Hematopoietic multipotent progenitor cell treated with erythropoietin and hydrocortisone succinate and interleukin-3 and kit ligand, for 17 days (in vitro differentiated cells): ENCODE data around the gene MRPL44.
"Not testable (repeated sequence)": the region's sequence is repeated elsewhere in the genome, so short reads cannot be mapped to it uniquely, and the experiment has no call there.

ENCODE experiments used
- DNase-seq: peaks from one replicate; pipeline ENCODE4 v3.0.0-alpha.2; 2015; ENCODE audit warnings: low spot score

Gene MRPL44

DNA sequence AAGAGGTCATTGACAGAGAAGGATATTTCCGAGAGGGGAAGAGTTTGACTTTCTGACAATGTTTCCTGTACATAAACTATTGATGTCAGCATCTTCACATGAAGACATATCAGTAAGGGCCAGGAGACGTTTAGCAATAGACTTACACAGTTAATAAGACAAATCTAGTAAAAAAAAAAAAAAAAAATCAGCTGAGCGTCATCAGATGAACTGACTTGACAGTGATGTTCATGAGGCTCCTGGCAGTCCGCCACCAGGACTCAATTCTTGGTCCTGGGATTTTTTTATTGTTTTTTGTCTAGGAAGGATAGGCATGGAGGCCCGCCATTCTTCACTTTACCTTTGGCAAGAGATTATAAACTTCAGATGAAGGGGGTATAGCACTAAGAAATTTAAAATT, 14.5 kb downstream of the MRPL44 start:
- DNase-seq: no peak

DNA sequence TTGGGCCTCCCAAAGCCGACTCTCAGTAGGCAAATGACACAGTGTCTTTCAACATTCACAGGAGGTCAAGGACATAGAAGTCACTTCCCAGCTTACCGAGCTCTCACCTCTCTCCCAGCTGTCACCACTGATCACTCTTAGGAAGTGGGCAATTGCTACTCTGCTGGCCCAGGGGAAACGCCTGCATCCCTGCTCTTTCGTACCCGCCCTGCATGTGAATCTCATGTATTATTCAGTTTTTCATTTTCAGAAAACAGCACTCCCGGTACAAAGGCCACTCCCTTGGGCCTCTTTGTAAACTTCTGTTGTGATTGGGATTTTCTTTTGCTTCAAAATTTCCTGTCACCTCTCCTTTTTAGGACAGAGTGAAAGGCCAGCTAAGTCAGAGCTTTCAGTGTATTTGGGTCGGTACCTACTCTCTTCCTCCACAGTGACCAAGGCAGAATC, 15.4 kb downstream of the MRPL44 start:
- DNase-seq: no peak

GRCh38 chr2:223973606-223974005, 16.3 kb downstream of the MRPL44 start:
- no peak for DNase-seq

DNA sequence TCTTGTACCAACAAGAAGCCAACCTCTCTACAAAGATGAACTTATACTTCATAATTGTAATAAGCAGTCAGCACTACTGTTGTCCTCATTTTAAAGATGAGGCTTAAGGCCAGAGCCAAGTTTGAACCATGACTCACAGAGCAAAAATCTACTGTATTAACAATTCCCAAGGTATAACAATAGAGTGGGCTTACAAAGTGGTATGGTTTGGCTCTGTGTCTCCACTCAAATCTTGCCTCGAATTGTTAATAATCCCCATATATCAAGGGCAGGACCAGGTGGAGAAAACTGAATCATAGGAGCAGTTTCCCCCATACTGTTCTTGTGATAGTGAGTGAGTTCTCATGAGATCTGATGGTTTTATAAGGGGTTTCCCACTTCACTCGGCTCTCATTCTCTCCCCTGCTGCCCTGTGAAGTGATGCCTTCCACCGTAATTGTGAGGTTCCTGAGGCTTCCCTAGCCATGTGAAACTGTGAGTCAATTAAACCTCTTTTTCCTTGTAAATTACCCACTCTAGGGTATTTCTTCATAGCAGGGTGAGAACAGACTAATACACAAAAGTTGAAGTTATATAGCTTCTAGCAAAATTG, 19.5 kb downstream of the MRPL44 start:
- no peak for DNase-seq

DNA sequence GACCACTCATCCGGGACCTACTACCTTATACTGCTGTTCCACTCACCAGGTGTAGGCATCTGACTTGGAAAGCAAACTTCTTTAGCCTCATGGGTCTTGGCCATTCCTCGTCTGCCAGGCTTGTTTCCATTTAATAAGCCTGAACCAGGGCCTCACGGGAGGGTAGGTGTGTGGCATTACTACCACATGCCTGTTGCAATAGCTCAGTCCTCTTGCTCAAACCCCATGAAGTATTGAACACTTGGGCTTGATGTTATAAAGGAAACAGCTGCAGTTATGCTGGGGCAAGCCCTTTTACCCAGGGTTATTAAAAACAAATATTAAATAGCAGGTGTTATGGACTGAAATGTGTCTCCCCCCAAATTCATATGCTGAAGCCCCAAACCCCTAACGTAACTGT, 21.2 kb downstream of the MRPL44 start:
- no peak for DNase-seq

DNA sequence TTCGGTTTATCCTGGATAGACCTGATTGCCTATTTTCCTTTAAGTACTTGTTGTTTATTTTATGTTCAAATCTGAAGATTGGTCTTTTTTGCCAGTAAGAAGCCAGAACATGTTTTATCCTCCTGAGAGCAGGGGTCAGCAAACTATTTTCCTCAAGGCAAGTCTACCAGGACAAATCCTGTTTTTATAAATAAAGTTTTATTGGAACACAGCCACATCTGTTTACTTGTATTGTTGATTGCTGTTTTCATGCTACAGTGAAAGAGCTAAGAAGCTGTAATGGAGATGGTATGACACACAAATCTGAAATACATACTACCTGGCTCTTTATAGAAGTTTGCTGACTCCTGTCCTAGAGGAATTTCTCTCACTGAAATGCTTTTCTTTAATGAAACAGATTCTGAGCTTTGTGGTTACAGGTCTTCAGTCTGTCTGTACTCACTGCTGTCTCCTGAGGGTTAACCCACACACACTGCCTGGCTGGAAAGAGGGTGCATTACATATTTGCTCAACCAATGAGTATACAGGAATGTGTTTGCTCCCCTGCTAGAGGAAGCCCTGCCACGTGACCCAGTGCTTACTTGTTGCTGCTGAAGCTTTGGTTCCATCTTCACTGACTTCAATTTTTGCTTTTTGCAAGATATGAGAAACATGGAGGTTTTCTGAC, 22.6 kb downstream of the MRPL44 start:
- DNase-seq: no peak

DNA sequence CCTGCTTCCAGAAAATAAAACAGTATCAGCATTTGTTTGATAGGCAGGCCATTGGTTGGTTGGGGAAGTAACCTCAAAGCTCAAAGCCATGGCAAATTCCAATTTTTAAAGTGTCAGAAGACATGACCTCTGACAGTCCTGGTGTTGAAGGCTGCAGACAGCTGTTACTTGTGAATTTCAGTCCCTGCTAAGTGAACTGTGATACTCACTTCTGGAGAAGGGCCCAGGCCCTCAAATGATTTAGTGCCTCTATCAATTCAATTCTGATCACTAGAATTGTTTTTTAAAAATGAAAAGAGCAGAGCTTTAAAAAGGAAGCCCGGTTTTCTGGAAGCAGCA, 23.1 kb downstream of the MRPL44 start:
- no peak for DNase-seq

GRCh38 chr2:223980803-223981202, 23.5 kb downstream of the MRPL44 start:
- no peak for DNase-seq

DNA sequence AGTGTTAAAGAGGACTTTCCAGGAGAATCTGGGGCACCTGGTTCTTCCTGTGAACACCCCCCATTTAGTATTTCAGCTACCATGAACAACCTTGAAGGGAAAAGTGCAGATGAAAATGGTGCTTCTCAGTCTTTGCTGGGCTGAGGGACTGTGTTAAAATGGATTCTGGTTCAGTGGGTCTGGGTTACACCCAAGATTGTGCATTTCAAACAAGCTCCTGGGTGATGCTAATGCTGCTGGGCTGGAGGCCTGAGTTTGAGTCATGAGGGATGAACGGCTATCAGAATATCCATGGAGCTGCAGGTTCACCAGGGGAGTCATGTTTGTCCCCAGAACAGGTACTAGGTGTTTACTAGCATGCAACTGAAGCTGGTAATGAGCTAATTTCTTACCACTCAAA, 24.0 kb downstream of the MRPL44 start:
- no peak for DNase-seq

- no peak for DNase-seq
These were observed 32.1 kb downstream of the MRPL44 start for GRCh38 chr2:223989206-223989855.

- no peak for DNase-seq
These were observed 32.6 kb downstream of the MRPL44 start for GRCh38 chr2:223989856-223990232.

DNA sequence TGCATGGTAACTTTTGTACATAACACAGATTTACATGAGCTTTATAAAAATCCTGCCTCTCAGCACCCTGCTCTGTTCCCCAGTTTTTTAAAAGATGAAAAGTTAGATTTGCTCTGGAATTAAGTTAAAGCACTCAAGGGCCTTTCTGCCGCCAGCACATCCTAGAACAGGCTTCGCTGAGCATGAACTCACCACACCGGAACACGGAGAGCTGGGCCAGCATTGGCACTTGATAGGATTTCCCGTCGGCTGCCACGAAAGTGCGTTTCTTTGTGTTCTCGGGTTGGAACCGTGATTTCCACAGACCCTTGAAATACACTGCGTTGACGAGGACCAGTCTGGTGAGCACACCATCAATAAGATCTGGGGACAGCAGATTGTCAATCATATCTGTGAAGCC, 34.3 kb downstream of the MRPL44 start:
- DNase-seq: no peak

DNA sequence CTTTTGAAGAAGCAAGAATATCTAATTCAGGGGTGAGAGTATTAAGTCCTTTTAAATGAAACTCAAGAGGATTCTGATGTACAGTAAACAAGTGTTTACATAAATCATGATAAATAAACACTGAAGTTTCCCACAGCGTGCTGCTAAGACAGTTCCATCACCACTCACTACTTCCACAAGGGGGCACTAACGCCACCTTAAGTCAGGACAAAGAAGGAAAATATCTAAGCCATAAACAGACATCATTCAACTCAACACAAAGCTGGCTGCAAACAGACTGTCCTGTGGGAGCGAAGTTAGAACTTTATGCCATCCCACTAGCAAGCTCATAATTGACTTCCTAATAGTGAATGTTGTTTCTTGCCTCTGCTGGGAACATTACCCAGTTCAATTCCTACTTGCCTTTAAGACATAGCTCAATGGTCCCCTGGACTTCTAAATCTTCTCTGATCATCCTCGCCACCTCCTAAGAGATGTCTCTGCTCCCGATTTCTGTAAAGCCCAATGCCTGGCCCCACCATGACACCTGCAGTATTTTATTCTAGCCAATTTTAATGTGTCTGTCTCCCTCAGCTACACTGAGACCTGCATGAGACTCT, 36.5 kb downstream of the MRPL44 start:
- peak; percentile 80 for DNase-seq

- DNase-seq: no peak
These were observed 37.4 kb downstream of the MRPL44 start for GRCh38 chr2:223994562-223995162.

DNA sequence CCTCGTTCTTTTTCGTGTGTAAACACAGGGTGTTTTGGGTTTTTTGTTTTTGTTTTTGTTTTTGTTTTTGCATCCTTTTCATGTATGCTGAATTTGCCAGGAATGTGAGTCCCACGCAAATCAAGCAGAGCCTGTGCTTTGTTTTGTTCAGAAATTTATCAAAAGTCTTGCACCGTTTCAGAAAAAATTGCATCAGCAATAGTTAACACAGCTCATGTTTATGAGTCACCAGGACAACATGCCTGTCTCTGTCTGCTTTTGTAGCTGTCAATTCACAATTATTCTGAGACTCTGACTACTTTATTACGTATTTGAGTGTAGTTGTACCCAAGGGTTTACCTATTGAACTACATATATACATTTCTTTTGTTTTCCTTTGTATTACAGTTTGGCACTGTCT, 38.3 kb downstream of the MRPL44 start:
- DNase-seq: peak; percentile 42

DNA sequence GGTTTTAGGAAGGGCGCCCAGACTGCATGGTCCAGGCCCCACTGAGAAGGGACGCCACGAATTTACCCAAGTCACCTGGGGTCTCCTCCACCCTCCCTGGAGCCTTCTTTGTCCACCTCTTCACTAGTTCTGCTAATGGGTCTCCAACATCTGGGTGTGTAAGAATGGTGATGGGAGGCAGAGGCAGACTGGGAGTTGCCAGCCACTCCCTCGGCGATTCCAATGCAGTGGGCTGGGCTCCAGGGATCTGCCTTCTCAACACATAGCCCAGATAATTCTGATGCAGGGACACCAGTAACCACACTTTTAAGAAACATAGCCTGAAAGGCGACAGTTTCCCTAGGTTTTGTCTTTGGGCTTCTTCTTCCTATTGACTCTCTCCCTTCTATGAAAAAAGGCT, 39.1 kb downstream of the MRPL44 start:
- DNase-seq: no peak

DNA sequence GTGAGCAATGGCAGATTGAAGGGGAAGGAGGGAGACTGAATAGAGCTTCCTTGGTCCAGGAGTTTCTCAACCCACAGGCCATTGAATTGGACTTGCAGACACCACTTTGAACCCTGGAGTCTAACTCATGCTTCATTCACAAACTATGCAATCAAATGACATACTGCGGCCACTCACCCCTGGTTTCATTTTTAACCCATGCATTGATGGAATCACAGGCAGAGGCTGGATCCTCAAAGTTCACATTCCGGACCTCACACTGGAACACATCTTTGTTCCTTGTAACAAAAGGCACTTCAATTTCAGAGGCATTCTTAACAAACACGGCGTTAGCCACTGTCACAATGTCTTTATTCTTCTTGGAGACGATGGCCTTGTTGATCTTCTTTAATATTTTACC, 40.7 kb downstream of the MRPL44 start:
- DNase-seq: no peak

GRCh38 chr2:223998948-223999347, 41.7 kb downstream of the MRPL44 start:
- no peak for DNase-seq

DNA sequence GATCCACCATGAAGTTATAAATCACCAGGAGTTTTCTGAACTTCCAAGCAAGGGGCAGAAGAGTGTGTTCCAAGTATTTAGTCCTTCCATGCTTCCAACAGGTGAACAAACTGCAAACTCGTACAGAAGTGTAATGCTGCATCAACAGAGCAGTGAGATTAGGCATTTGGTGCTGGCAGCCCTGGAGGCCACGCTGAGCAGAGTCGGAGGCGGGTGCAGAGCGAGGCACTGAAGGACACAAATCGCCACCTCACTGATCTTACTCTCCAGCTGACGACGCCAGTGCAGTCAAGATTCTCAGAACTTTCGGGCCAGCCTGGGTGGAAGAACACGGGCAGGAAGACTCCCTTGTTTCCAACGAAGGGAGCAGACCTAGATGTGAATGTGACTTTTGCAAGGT, 42.6 kb downstream of the MRPL44 start:
- DNase-seq: no peak

DNA sequence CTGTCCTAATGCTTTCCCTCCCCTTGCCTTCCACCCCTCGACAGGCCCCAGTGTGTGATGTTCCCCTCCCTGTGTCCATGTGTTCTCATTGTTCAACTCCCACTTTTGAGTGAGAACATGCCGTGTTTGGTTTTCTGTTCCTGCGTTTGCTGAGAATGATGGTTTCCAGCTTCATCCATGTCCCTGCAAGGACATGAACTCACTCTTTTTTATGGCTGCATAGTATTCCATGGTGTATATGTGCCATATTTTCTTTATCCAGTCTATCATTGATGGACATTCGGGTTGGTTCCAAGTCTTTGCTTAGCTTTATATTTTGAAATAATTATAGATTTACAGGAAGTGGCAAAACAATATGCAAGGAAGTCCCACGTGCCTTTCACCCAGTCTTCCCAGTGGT, 43.4 kb downstream of the MRPL44 start:
- DNase-seq: not testable (repeated sequence)

GRCh38 chr2:224004105-224004695, 46.9 kb downstream of the MRPL44 start:
- no peak for DNase-seq

DNA sequence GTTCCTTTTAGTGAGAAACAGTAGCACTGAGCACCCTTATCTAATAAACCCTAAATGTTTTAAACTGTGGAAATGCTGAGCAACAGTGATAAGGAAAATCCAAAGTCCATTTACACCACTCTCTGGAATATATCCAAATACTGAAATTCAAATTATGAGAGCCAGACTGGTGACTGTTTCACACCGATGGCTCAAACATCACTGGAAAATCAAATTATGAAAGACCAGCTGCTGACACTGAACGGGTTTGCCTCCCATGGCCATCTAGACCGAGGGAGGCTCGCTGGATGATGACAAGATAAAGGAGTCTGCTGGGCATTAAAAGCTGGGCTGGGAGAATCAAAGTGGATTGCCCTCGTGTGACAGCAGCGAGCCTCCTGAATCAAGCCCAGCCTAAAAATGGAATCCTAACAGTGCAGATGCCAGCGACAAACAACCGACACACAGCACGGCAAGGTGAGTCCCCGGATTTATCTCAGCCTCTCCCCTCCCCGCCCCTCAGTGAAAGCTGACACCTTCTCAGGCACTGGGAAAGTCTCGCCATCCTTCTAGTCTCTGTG, 51.5 kb downstream of the MRPL44 start:
- DNase-seq: peak; percentile 39
